ENCODE data around the gene ECE1.

Gene ECE1

DNA sequence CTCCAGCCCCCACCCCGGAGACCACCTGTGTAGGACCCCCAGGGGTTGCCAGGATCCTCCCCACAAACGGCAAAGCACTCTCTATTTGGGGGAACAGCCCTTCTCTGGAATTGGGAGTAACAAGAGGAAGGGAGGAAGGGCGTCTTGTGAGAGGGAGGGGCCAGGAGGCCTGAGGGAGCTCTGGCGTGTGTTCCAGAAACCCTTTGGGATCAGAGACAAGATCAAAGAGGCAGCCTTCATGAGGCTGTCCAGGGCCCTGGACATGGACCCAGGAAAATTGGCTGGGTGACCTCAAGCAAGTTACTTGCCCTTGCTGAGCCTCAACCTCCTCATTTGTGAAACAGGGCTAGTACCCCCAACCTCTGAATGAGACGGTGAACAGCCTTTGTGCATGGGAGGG is 18.1 kb upstream of the ECE1 start:
- no peak for DNase-seq (ENCODE audit: low read depth)

DNA sequence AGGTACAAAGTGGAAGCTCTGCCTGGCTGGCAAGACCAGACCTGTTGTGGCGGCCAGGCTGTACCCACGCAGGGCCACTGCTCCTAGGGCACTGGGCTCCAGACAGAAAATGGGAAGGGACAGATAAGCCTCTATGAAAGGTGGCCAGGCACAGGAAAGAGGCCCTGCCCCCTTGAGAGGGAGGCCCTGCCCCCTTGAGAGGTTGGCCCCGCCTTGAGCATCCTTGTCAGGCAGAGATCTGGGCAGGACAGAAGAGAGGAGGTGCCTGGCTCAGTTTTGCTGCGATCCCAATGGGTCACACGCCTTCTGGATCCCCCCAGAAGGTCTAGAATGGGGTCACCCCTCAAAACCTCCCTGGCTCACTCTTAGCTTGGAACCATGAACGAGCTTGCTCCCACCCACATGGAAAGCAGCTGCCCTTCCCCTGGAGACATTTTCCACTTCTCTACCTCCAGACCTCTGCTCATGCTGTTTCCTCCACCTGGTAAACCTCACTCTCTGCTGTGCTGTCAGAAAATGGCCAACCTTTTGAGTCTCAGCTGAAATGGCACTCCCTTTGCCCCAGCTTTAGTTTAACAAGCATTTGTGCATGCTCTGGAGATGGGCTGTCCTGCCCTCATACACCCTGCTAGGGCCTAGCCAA is 17.5 kb upstream of the ECE1 start:
- DNase-seq (ENCODE audit: low read depth), result no peak

DNA sequence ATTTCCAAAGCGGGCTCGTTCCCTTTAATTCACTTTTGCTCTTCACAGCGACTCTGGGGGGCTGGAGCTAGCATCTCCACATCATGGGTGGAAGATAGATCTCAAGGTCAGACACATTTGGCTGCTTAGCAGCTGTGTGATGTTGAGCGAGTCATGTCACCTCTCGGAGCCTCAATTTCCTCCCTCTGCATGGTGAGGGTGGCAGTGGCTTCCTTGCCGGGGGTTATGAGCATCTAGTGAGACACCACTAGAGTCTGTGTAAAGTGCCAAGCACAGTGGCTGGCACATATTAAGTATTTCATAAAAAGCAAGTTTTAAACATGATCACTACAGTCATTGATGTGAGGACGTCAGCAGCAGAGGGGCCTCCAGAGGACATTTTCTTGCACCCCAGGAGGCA is 16.9 kb upstream of the ECE1 start:
- no peak for DNase-seq (ENCODE audit: low read depth)

DNA sequence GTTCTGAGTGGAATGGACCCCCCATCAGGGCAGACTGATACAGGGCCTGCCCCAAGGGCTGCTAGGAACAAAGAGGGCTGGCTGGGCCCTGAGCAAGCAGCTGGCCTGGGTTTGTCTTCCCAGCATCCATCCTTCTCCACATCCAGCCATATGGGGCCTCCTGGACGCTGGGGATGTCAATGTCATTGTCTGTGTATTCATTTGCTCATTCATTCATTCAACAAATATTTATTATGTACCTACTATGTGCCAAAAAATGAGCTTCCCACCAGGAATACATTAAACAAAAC is 15.6 kb upstream of the ECE1 start:
- no peak for DNase-seq (ENCODE audit: low read depth)

DNA sequence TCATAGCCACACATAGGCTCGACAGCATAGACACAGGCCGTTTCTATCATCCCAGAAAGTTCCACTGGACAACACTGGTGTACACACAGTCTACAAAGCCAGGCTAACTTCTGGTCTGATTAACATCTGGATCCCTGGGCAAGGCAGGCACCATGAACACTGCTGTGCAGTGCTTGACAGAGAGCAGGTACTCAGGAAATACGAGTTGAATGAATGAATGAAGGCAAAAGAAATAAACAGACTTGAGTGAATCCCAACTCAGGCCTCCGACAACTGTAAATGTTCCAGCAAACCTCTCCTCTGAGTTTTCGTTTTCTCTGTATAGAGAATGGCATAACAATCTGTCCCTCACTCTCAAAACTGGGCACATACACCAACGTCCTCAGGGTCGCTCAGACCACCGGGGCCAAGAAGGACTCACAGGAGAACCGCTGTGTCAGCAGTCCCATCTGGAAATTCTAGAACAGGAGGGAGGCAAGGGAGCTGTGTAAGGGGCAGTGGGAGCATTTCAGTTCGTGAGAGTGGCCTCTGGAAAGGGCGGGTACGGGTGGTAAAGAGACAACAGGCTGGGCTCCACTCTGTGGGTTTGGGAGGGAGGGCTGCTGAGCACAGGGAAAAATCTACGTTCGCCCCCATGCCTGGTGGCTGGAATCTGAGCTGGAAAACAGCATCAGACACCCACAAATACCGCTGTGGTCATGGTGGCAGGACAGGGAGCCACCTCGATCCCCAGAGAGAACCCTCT is 15.1 kb upstream of the ECE1 start:
- DNase-seq (ENCODE audit: low read depth), result no peak

DNA sequence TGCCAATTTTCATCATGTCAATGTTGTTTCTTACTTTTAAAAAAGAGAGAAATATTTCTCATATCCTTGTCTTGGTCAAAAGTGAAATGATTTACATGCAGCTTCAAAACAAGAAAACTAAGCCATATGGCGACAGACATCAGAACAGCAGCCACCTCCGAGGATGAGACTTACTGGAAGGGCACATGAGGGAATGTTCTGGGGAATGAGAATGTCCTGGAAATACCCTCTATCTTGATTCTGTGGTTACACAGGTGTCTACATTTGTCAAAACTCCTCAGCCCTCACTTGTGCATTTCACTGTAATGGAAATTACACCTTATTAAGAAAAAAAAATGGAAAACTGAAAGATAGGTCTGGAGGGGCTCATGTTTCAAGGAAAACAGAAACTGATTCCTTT is 14.2 kb upstream of the ECE1 start:
- DNase-seq (ENCODE audit: low read depth), result no peak

DNA sequence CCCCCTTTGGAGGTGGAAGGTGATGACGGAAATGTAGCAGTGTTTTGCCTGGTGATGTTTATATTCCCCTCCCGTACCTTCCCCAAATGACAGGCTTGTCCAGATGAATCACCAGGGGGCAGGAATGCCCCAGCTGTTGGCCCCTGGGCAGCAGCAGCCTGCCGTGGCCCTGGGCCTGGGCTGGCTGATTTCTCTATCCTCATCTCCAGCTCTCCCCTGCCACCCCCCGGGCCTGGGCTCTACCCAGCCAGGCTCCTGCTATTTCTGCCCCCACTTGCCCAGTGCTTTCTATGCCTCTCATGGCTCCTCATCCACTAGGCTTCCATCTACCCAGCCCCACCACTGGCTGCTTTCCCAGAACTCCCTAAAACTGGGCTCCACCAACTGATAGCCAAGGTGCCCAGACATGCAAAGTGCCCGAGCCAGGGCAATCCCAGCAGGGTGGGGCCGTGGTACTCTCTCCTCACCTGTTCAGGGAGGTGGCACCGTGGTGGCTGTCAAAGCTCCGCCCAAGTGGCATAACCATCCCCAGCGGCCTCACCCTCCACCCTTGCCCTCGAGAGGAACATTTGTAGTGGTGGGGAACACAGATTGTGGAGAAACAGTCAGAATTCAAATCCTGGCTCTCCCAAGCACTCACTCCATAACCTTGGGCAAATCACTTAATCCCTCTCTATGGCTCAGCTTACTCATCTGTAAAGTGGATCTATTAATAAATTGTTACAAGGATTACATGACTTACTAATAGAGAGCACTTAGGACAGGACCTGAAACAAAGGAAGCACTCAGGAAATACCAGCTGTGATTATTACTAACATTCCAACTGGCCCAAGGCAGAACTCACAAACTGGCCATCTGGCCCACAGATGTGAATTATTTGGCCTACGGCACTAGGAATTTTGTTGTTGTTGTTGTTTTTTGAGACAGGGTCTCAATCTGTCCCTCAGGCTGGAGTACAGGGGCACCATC is 12.8 kb upstream of the ECE1 start:
- no peak for DNase-seq (ENCODE audit: low read depth)

DNA sequence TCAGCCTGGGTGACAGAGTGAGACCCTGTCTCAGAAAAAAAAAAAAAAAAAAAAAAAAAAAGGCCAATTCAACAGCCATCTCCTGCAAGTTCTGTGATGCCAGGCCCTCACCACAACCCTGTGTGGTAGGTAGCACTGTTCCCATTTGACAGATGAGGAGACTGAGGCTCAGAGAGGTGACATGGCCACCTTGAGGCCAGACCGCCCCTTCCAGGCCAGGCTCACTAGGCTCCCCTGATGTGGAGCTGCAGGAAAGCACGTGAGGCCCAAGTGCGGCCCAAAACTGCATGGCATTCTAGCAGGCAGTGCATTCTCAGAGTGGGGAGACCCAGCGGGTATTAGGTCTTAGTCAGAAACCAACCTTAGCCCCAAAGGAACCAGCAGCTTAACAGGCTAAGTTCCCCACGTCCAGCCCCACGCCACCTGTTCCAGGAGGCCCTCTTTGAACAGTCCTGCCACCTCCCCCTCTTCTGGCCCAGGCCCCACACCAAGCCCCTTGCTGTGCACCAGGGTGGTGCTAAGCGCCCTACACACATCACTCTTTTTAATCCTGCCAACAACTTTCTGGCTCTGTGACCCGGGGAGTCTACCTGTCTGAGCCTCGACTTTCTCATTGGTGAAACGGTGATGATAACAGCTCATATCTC is 11.7 kb upstream of the ECE1 start:
- DNase-seq (ENCODE audit: low read depth), result no peak

DNA sequence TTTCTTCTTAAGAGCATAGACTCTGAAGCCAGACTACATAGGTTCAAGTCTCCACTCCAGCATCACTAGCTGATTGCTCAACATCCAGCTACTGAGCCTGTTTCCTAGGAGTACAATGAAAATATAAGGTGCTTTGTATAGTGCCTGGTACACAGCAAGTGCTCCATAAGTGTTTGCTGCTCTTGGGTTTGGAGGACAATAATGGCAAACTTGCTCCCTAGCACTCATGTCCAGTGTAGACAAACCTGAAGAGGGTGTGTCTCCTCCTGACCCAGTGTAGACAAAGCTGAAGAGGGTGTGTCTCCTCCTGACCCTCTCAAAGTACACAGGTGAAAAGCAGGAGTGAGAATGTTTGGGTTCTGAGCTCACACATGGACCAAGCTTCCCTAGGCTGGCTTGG is 10.5 kb upstream of the ECE1 start:
- no peak for DNase-seq (ENCODE audit: low read depth)

DNA sequence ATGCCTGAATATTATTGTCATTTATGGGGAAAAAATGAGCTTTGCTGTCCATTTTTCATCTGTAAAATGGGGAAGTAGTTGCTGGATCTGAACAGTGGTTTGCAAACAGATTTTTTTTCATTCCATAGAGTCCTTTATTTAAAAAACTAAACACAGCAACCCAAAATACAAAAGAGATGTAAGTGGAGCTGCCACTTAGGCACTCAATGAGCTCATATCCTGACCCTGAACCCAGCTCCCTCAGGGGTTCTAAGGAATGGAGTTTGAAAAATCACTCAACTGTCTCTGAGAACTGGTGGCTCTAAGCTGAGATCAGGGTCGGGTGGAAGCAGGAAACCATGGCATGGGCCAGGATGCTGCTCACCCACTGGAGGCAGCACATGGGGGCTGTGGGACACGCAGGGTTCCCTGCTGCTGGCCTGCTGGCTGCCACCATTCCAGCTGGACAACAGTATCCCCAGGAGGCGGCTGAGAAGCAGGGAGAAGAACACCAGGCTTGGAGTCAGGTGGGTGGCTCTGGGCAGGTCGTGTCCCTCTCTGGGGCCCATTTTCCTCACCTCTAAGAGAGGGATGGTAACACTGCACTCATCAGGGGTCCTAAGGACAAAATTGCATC is 9.6 kb upstream of the ECE1 start:
- DNase-seq (ENCODE audit: low read depth), result no peak

DNA sequence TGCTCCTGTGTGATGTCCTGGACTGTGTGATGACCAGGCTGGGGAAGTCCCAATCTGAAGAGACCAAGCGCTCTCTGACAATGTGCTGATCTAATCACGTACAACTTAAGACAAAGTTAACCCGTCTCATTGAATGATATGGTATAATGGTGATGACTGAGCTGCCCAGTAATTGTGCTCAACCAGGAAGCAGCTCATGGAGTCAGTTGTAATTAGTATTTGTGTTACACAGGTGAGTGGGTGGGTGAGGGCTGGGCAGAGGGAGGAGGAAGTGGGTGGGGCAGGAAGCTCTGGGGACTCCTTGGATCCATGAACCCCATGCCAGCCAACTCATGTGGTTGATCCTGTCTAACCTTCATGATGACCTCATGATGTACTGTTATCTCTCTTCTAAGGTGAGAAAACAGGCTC is 8.7 kb upstream of the ECE1 start:
- DNase-seq (ENCODE audit: low read depth), result no peak

DNA sequence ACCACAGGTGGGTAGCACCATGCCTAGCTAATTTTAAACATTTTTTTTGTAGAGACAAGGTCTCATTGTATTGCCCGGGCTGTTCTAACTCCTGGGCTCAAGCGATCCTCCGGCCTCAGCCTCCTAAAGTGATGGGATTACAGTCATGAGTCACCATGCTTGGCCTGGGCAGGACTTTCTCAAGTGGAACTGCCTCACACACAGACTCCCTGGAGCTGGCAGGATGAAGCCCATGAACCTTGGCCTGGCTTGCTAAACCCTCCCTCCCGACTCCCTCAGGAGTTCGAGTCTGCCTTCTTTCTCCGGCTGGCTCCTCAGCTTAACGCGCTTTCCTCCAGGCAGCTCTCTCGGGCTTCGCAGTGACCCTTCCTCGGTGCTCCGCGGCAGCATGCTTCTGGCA is 7.7 kb upstream of the ECE1 start:
- DNase-seq (ENCODE audit: low read depth), result no peak

DNA sequence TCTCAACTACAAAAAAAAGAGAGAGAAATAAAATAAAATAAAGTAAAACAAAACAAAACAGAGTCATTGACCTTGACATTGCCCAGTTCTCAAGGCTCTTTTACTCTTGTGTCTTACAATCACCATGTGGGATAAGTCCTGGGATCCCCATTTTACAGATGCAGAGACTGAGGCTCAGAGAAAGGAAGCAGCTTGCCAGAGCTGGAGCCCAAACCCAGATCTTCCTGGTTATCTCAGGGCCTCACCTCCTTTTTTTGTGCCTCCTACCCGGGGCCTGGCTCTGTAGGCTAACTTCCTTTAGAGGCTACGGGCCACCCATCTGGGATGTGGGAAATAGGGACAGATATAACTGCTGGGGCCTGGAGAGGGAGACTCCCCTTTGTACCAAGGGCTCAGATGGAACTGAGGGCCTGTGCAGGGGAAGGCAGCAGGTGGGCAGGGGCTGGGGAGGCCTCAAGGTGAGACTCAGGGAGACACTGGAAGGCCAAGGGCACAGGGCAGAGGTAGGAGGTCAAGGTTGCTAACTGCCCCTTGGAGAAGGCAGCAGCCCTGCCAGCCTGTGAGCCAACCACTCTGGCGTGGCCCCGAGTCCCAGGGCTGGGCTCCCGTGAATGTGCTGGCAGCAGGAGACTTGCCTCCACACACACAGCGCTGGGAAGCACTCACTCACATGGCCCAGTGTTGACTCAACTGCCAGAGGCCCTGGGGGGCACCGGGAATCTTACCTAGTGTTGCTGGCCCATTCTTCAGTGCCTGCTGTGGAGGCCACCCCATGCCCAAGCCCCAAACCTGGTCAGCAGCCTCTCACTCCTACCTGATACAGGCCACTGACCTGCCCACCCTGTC is 6.5 kb upstream of the ECE1 start:
- no peak for DNase-seq (ENCODE audit: low read depth)

DNA sequence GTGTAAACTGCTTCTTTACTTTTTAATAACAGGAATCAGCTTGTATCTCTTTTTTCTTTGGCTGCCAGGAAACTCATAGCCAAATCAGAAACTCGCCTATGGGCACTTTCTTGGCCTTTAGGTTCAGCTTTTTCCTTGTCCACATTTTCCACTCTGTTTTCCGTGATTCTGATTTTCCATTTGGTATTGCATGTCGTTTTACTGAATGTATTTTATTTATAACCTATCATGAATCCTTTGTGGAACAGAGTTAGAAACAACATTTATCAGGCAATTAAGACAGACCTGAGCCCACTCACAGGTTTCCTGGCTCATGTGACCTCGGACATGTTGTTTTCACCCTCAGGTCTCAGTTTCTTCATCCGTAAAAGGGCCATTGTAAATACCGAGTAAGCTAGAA is 5.3 kb upstream of the ECE1 start:
- DNase-seq (ENCODE audit: low read depth), result no peak

DNA sequence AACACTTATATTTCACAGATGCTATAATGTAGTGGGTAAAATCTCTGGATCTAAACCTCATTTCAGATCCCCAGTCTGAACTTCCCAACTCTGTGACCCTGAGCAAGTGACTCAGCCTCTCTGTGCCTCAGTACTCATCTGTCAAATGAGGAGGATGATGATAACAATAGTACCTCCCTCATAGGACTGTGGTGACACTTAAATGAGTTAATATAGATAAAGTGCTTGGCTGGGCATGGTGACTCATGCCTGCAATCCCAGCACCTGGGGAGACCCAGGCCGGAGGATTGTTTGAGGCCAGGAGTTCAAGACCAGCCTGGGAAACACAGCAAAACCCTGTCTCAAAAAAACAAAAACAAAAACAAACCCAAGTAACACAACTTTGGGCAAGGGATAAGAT is 4.7 kb upstream of the ECE1 start:
- DNase-seq (ENCODE audit: low read depth), result no peak

DNA sequence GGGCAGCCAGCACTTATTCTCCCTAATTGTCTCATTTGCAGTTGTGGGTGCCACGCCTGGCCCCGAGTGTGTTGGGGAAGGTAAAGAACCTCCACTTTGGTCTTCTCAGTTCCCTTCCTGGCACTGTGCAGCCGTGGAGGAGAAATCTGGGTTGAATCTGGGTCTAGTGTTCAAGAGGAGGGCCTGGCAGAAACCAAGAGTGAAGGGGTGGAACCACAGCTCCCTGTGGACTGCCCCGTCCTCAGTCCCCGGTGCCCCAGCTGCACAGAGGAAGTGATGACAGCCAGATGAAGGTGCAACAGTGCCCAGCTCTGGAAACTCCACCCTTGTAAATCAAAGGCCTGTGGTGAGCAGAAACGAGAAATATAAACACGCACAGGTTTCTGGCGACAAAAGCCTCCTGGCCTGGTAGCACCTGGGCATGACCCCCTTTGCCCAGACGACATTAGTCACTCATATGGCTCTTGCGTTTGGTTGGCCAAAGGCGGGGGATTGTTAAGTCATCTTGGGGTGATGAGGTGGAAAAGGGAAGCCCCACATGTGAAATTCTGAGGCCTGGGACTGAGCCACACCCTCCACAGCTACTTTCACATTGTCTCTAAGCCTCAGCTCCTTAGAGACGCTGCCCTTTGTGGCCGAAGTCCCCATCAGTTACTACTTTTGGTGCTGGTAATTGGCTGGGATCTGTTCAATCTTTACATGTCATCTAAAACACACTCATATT is 4.2 kb upstream of the ECE1 start:
- DNase-seq (ENCODE audit: low read depth), result peak; percentile 81

DNA sequence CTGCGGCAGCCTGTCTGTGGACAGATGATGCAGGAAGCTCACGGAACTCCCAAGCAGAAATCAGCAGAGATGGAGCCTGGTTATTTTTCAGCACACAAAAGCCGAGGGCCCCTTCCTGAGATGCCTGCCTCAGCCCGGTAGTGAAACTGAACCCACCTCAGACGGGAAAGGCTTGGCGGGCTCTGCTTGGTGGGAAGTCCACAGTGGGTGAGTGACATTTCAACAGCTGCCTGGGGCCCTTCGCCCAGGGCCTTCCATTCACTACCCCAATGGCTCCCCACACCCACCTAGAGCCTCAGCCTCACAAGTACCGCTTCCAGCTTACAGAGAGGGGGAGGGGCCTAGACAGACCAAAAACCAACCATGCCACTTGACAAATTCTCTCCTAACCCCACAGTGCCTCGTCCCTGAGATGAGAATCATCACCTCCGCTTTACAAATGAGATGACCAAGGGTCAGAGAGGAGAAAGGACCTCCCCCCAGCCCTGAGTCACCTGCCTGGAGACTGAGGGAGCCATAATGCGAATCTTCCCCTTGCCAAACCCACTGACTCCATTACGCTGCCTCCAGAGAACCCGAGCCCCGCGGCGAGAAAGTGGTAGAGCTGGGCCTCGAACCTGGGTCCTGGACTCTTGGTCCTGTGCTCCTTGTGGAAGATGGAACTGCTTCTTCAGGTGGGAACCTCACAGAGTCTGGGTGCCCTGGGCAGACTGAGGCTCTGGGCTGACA is 3.4 kb upstream of the ECE1 start:
- DNase-seq (ENCODE audit: low read depth), result peak; percentile 43

DNA sequence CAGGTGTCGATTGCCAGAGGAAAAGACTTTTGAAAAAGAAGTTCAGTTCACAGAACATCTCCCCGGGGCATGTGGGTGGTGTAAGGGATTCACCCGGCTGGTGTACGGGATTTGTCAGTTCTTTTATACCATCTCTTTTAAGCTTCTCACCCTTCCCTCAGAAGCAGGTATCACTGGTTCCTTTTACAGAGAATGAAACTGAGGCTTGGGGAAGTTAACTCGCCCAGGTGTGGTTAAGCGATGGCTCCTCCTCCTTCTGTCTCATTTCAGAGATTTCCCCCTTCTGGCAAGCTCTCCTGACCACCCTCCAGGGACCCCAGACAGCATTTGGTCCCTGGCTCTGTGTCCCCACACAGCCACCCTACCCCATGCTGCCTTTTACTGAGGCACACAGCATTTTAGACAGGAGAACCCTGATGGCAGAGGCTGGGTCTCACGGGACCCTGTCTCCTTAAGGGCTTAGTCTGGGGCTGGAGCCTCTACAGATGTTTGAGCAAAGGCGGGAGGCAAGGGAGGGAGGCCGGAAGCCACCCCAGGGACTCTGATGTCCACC is 2.8 kb upstream of the ECE1 start:
- peak; percentile 13 for DNase-seq (ENCODE audit: low read depth)

DNA sequence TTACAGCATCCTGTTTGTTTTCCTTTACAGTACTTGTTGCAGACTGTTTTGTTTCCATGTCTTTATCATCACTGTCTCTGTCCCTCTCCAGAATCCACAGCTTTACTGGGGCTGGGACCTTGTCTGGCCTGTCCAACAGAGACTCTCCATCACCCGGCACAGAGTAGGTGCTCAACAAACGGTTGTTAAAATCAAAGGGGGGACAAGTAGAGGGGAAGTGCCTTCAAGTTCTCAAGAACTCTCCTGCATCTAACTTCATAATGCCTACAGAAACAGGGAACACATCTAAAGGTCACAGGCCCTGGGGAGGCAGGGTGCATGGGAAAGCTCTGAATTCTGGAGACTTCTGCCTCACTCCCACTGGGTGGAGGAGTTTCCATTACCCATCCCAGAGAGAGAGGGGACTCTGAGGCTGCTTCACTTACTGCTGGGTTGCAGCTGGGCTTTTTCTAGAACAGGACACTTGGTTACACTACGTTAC is 2.3 kb upstream of the ECE1 start:
- DNase-seq (ENCODE audit: low read depth), result no peak
